ENCODE results near the gene ATL2. TPM values are rescaled to one million over a fixed set of nuclear protein-coding genes. Genes with fewer than 3 reads are reported as not detected.
"Not testable (repeated sequence)": the region's sequence is repeated elsewhere in the genome, so short reads cannot be mapped to it uniquely, and the experiment has no call there.

ATL2 gene
- total and polyA plus RNA-seq, 7 experiments from 2014 or later = 18.8 to 59.5 (median 49.0) TPM

GRCh38 chr2:38383741-38384140 is 6.7 kb upstream of the ATL2 start:
- H3K27me3 ChIP-seq (ENCODE audit: control insufficient read depth in 2 of 2, insufficient read depth in 2 of 2, low read length in 2 of 2); H3K4me3 ChIP-seq (ENCODE audit: low read length); H3K9me3 Mint-ChIP-seq; H3K36me3 Mint-ChIP-seq; ATAC-seq; H3K4me3 Mint-ChIP-seq; intact Hi-C loops (cut with micrococcal nuclease); DNase-seq; H3K27me3 Mint-ChIP-seq; POLR2A ChIA-PET; H3K36me3 ChIP-seq (ENCODE audit: control insufficient read depth in 2 of 3, insufficient read depth in 3 of 3, low read length in 3 of 3); H3K9me3 ChIP-seq (ENCODE audit: control insufficient read depth in 2 of 3, low read length in 3 of 3); H3K27ac ChIP-seq (ENCODE audit: low read depth, low read length): not testable (repeated sequence)
- peaks cover 21 to 27% of the 10 kb centered on the region in 2 donors for H3K4me1 ChIP-seq (ENCODE audit: control insufficient read depth in 2 of 2, insufficient read depth in 2 of 2, low read length in 2 of 2)
- CTCF ChIA-PET = interaction anchor here (1.3 kb wide), 1 partner anchor 124 kb away, joined by 3 read pairs; no protein-coding TSS in a partner anchor
- peak overlapping the region in 1 of 9 donors; percentile 51 for H3K27ac Mint-ChIP-seq
- peaks cover 20 to 46% (median 39%) of the 10 kb centered on the region in 7 donors for H3K4me1 Mint-ChIP-seq

GRCh38 chr2:38381381-38382143 is 4.5 kb upstream of the ATL2 start:
- H3K4me1 ChIP-seq (ENCODE audit: control insufficient read depth in 2 of 2, insufficient read depth in 2 of 2, low read length in 2 of 2) = peaks cover 13 to 14% of the 10 kb centered on the region in 2 donors
- Mint-ChIP-seq H3K4me3 (peak overlapping the region in 2 of 10 donors; percentile 1 to 7), H3K4me1 (peaks cover 26 to 45% (median 39%) of the 10 kb centered on the region in 7 donors), H3K27ac (peak overlapping the region in 4 of 9 donors; percentile 6 to 31 (median 14)), H3K27me3 (peaks cover 0 to 3% (median 0%) of the 10 kb centered on the region in 5 donors), H3K36me3 (peaks cover 0 to 2% (median 0%) of the 10 kb centered on the region in 5 donors), H3K9me3 (peaks cover 0 to 1% (median 0%) of the 10 kb centered on the region in 11 donors)
- ATAC-seq (no peak), DNase-seq (no peak)
- POLR2A ChIA-PET = no interaction called here
- H3K36me3 ChIP-seq (ENCODE audit: control insufficient read depth in 2 of 3, insufficient read depth in 3 of 3, low read length in 3 of 3) = no peaks in the 10 kb centered on the region
- H3K27me3 ChIP-seq (ENCODE audit: control insufficient read depth in 2 of 2, insufficient read depth in 2 of 2, low read length in 2 of 2) = no peaks in the 10 kb centered on the region
- H3K4me3 ChIP-seq (ENCODE audit: low read length) = no peak overlapping the region
- H3K27ac ChIP-seq (ENCODE audit: low read depth, low read length) = no peak overlapping the region
- intact Hi-C loops (cut with micrococcal nuclease) = no loop called here
- CTCF ChIA-PET = no interaction called here
- H3K9me3 ChIP-seq (ENCODE audit: control insufficient read depth in 2 of 3, low read length in 3 of 3) = no peaks in the 10 kb centered on the region

- Mint-ChIP-seq H3K9me3 (peaks cover 0 to 3% (median 0%) of the 10 kb centered on the region in 11 donors), H3K27ac (peak overlapping the region; percentile 77 to 94 (median 84)), H3K4me3 (peak overlapping the region; percentile 44 to 83 (median 68)), H3K27me3 (peaks cover 0 to 3% (median 0%) of the 10 kb centered on the region in 5 donors), H3K4me1 (peaks cover 30 to 50% (median 40%) of the 10 kb centered on the region in 7 donors), H3K36me3 (peaks cover 0 to 2% (median 0%) of the 10 kb centered on the region in 5 donors)
- peak; percentile 30 for ATAC-seq
- no peaks in the 10 kb centered on the region for H3K9me3 ChIP-seq (ENCODE audit: control insufficient read depth in 2 of 3, low read length in 3 of 3)
- no peaks in the 10 kb centered on the region for H3K27me3 ChIP-seq (ENCODE audit: control insufficient read depth in 2 of 2, insufficient read depth in 2 of 2, low read length in 2 of 2)
- peaks cover 16 to 21% of the 10 kb centered on the region in 2 donors for H3K4me1 ChIP-seq (ENCODE audit: control insufficient read depth in 2 of 2, insufficient read depth in 2 of 2, low read length in 2 of 2)
- intact Hi-C loops (cut with micrococcal nuclease) = no loop called here
- peak in 7 of 9 donors; percentile 64 to 78 (median 71) for DNase-seq
- H3K27ac ChIP-seq (ENCODE audit: low read depth, low read length) = peak overlapping the region; percentile 40
- H3K4me3 ChIP-seq (ENCODE audit: low read length) = peak overlapping the region; percentile 6
- ChIA-PET POLR2A (interaction anchor here (0.8 to 1.5 kb wide), 2 partner anchors 18 to 370 kb away, joined by 3 to 4 read pairs; no protein-coding TSS in a partner anchor), CTCF (interaction anchor here (0.6 kb wide), 1 partner anchor 346 kb away, joined by 3 read pairs; no protein-coding TSS in a partner anchor)
- H3K36me3 ChIP-seq (ENCODE audit: control insufficient read depth in 2 of 3, insufficient read depth in 3 of 3, low read length in 3 of 3) = no peaks in the 10 kb centered on the region
Measured at GRCh38 chr2:38380397-38381130, 3.5 kb upstream of the ATL2 start.

- H3K9me3 Mint-ChIP-seq = peaks cover 0 to 3% (median 0%) of the 10 kb centered on the region in 11 donors
- H3K27me3 Mint-ChIP-seq = peaks cover 0 to 3% (median 0%) of the 10 kb centered on the region in 5 donors
- CTCF ChIA-PET = interaction anchor here (1.2 to 1.5 kb wide), 6 partner anchors 10 to 374 kb away, joined by 4 to 9 read pairs (median 4); no protein-coding TSS in a partner anchor
- H3K27ac ChIP-seq (ENCODE audit: low read depth, low read length) = peak overlapping the region; percentile 98
- peak overlapping the region; percentile 87 to 99 (median 93) for H3K27ac Mint-ChIP-seq
- no peaks in the 10 kb centered on the region for H3K27me3 ChIP-seq (ENCODE audit: control insufficient read depth in 2 of 2, insufficient read depth in 2 of 2, low read length in 2 of 2)
- ATAC-seq = peak; percentile 60
- H3K4me1 ChIP-seq (ENCODE audit: control insufficient read depth in 2 of 2, insufficient read depth in 2 of 2, low read length in 2 of 2) = peaks cover 28 to 30% of the 10 kb centered on the region in 2 donors
- H3K36me3 Mint-ChIP-seq = peaks cover 0 to 2% (median 0%) of the 10 kb centered on the region in 5 donors
- peak overlapping the region; percentile 93 to 100 (median 97) for H3K4me3 Mint-ChIP-seq
- intact Hi-C loops (cut with micrococcal nuclease) = loop anchor here (1.0 to 5.0 kb wide), 24 partner anchors 12 to 1409 kb away; partner anchors contain the start of genes GEMIN6 (in 2 of the 2), SRSF7 (in 2 of the 2), CYP1B1 (in 1 of the 2) and EIF2AK2 (in 1 of the 2)
- H3K36me3 ChIP-seq (ENCODE audit: control insufficient read depth in 2 of 3, insufficient read depth in 3 of 3, low read length in 3 of 3) = no peaks in the 10 kb centered on the region
- peaks cover 55 to 85% (median 73%) of the 10 kb centered on the region in 7 donors for H3K4me1 Mint-ChIP-seq
- POLR2A ChIA-PET = interaction anchor here (0.7 to 3.6 kb wide), 7 partner anchors 14 to 735 kb away, joined by 3 to 22 read pairs (median 4); partner anchors contain the start of gene SRSF7
- H3K4me3 ChIP-seq (ENCODE audit: low read length) = peak overlapping the region; percentile 75
- DNase-seq = peak in 7 of 9 donors; percentile 20 to 80 (median 58)
- no peaks in the 10 kb centered on the region for H3K9me3 ChIP-seq (ENCODE audit: control insufficient read depth in 2 of 3, low read length in 3 of 3)
Measured at GRCh38 chr2:38376346-38377049, 575 bp downstream of the ATL2 start.

GRCh38 chr2:38375696-38376345 is 1.3 kb downstream of the ATL2 start:
- Histone ChIP-seq H3K4me1 (ENCODE audit: control insufficient read depth in 2 of 2, insufficient read depth in 2 of 2, low read length in 2 of 2) (peaks cover 26 to 28% of the 10 kb centered on the region in 2 donors), H3K36me3 (ENCODE audit: control insufficient read depth in 2 of 3, insufficient read depth in 3 of 3, low read length in 3 of 3) (no peaks in the 10 kb centered on the region), H3K27me3 (ENCODE audit: control insufficient read depth in 2 of 2, insufficient read depth in 2 of 2, low read length in 2 of 2) (no peaks in the 10 kb centered on the region), H3K27ac (ENCODE audit: low read depth, low read length) (peak overlapping the region; percentile 98), H3K4me3 (ENCODE audit: low read length) (peak overlapping the region; percentile 75), H3K9me3 (ENCODE audit: control insufficient read depth in 2 of 3, low read length in 3 of 3) (no peaks in the 10 kb centered on the region)
- Mint-ChIP-seq H3K4me1 (peaks cover 57 to 88% (median 78%) of the 10 kb centered on the region in 7 donors), H3K27me3 (peaks cover 0 to 3% (median 0%) of the 10 kb centered on the region in 5 donors), H3K27ac (peak overlapping the region; percentile 80 to 99 (median 93)), H3K4me3 (peak overlapping the region; percentile 93 to 100 (median 97)), H3K36me3 (peaks cover 0 to 2% (median 0%) of the 10 kb centered on the region in 5 donors), H3K9me3 (peaks cover 0 to 3% (median 0%) of the 10 kb centered on the region in 11 donors)
- peak in 3 of 9 donors; percentile 51 to 69 (median 65) for DNase-seq
- ChIA-PET CTCF (interaction anchor here (0.7 to 1.5 kb wide), 7 partner anchors 9 to 375 kb away, joined by 3 to 9 read pairs (median 4); no protein-coding TSS in a partner anchor), POLR2A (interaction anchor here (0.5 to 3.6 kb wide), 8 partner anchors 14 to 736 kb away, joined by 3 to 22 read pairs (median 4); partner anchors contain the start of gene SRSF7)
- intact Hi-C loops (cut with micrococcal nuclease) = loop anchor here (1.0 to 5.0 kb wide), 17 partner anchors 13 to 1409 kb away; partner anchors contain the start of genes CYP1B1 (in 1 of the 2), EIF2AK2 (in 1 of the 2), GPATCH11 (in 1 of the 2) and HEATR5B (in 1 of the 2)
- ATAC-seq = peak; percentile 10

Data from naive thymus-derived CD4-positive, alpha-beta T cell (primary cell).